ENCODE data around the gene KCNK1. TPM values are rescaled to one million over a fixed set of nuclear protein-coding genes. Genes with fewer than 3 reads are reported as not detected.
"Not testable (repeated sequence)": the region's sequence is repeated elsewhere in the genome, so short reads cannot be mapped to it uniquely, and the experiment has no call there.

KCNK1 gene
- total RNA-seq, 1 experiment from 2014 or later = not detected

GRCh38 chr1:233659495-233659894 lies 45.6 kb downstream of the KCNK1 start:
- DNase-seq (ENCODE audit: low spot score) = no peak
- in situ Hi-C loops (cut with HindIII; ENCODE audit: low sequenced_read_pairs) = no loop called here

- in situ Hi-C loops (cut with HindIII; ENCODE audit: low sequenced_read_pairs) = no loop called here
- no peak for DNase-seq (ENCODE audit: low spot score)
These were observed 47.7 kb downstream of the KCNK1 start for GRCh38 chr1:233661376-233662159.

- in situ Hi-C loops (cut with HindIII; ENCODE audit: low sequenced_read_pairs) = no loop called here
- peak; percentile 71 for DNase-seq (ENCODE audit: low spot score)
These were observed 48.8 kb downstream of the KCNK1 start for GRCh38 chr1:233662575-233663304.

- peak; percentile 75 for DNase-seq (ENCODE audit: low spot score)
- in situ Hi-C loops (cut with HindIII; ENCODE audit: low sequenced_read_pairs) = no loop called here
These were observed 50.3 kb downstream of the KCNK1 start for GRCh38 chr1:233664253-233664652.

- in situ Hi-C loops (cut with HindIII; ENCODE audit: low sequenced_read_pairs) = no loop called here
These were observed 51.1 kb downstream of the KCNK1 start for GRCh38 chr1:233664804-233665574.

GRCh38 chr1:233665575-233666270 lies 51.8 kb downstream of the KCNK1 start:
- in situ Hi-C loops (cut with HindIII; ENCODE audit: low sequenced_read_pairs) = no loop called here
- peak; percentile 69 for DNase-seq (ENCODE audit: low spot score)

More at GRCh38 chr1:233664804-233665574, 51.1 kb downstream of the KCNK1 start:
- DNase-seq (ENCODE audit: low spot score) = peak; percentile 67

- DNase-seq (ENCODE audit: low spot score) = no peak
- in situ Hi-C loops (cut with HindIII; ENCODE audit: low sequenced_read_pairs) = no loop called here
These were observed 53.8 kb downstream of the KCNK1 start for GRCh38 chr1:233667741-233668140.

GRCh38 chr1:233668146-233668724 lies 54.3 kb downstream of the KCNK1 start:
- DNase-seq (ENCODE audit: low spot score) = peak; percentile 93
- in situ Hi-C loops (cut with HindIII; ENCODE audit: low sequenced_read_pairs) = no loop called here

- DNase-seq (ENCODE audit: low spot score) = no peak
These were observed 54.9 kb downstream of the KCNK1 start for GRCh38 chr1:233668725-233669294.

GRCh38 chr1:233670363-233670762 lies 56.5 kb downstream of the KCNK1 start:
- in situ Hi-C loops (cut with HindIII; ENCODE audit: low sequenced_read_pairs); DNase-seq (ENCODE audit: low spot score): not testable (repeated sequence)

More at GRCh38 chr1:233668725-233669294, 54.9 kb downstream of the KCNK1 start:
- in situ Hi-C loops (cut with HindIII; ENCODE audit: low sequenced_read_pairs) = no loop called here

GRCh38 chr1:233671286-233671685 lies 57.4 kb downstream of the KCNK1 start:
- in situ Hi-C loops (cut with HindIII; ENCODE audit: low sequenced_read_pairs) = no loop called here
- no peak for DNase-seq (ENCODE audit: low spot score)

GRCh38 chr1:233672732-233673131 lies 58.8 kb downstream of the KCNK1 start:
- DNase-seq (ENCODE audit: low spot score) = no peak
- in situ Hi-C loops (cut with HindIII; ENCODE audit: low sequenced_read_pairs) = no loop called here

- in situ Hi-C loops (cut with HindIII; ENCODE audit: low sequenced_read_pairs) = no loop called here
- DNase-seq (ENCODE audit: low spot score) = peak; percentile 39
These were observed 59.5 kb downstream of the KCNK1 start for GRCh38 chr1:233673261-233673946.

- DNase-seq (ENCODE audit: low spot score) = peak; percentile 29
- in situ Hi-C loops (cut with HindIII; ENCODE audit: low sequenced_read_pairs) = no loop called here
These were observed 60.1 kb downstream of the KCNK1 start for GRCh38 chr1:233673947-233674431.

- peak; percentile 21 for DNase-seq (ENCODE audit: low spot score)
- in situ Hi-C loops (cut with HindIII; ENCODE audit: low sequenced_read_pairs) = no loop called here
These were observed 61.5 kb downstream of the KCNK1 start for GRCh38 chr1:233675446-233675845.

- in situ Hi-C loops (cut with HindIII; ENCODE audit: low sequenced_read_pairs) = no loop called here
- peak; percentile 16 for DNase-seq (ENCODE audit: low spot score)
These were observed 62.0 kb downstream of the KCNK1 start for GRCh38 chr1:233675893-233676292.

- peak; percentile 67 for DNase-seq (ENCODE audit: low spot score)
- in situ Hi-C loops (cut with HindIII; ENCODE audit: low sequenced_read_pairs) = no loop called here
These were observed 63.9 kb downstream of the KCNK1 start for GRCh38 chr1:233677690-233678354.

All from G401 (cell line).